CD14-positive monocyte (primary cell): ENCODE data around the gene IMPA2. TPM values are rescaled to one million over a fixed set of nuclear protein-coding genes. Genes with fewer than 3 reads are reported as not detected.

Experiments used
- DNase-seq, 3 donors: peaks; one replicate each; pipeline ENCODE4 v3.0.0-alpha.2; 2011 to 2022
- H2AFZ ChIP-seq: 2 replicates; pipeline ENCODE4 v1.6.0; 2012; ENCODE audit warnings: mild to moderate bottlenecking, low read depth, low read length, inconsistent platforms; ENCODE audit not compliant: insufficient read depth, poor library complexity, severe bottlenecking
- H3K27ac ChIP-seq, 2 donors: 1 replicate in 1 of 2; 2 replicates in 1 of 2; pipeline ENCODE4 v1.5.1; 2012 to 2013; ENCODE audit warnings: low read length in 2 of 2, control low read depth in 1 of 2, inconsistent platforms in 1 of 2, low read depth in 1 of 2, mild to moderate bottlenecking in 1 of 2
- H3K27me3 ChIP-seq, 2 donors: one replicate each; pipeline versions ENCODE4 v1.6.0 to v1.6.1; 2011 to 2013; ENCODE audit warnings: low read length in 2 of 2; ENCODE audit not compliant: control insufficient read depth in 2 of 2, insufficient read depth in 2 of 2
- H3K36me3 ChIP-seq, 2 donors: replicated peaks in 1 of 2; 1 replicate in 1 of 2; 2 replicates in 1 of 2; pipeline versions ENCODE4 v1.5.1 to v1.6.1; 2012 to 2013; ENCODE audit warnings: low read length in 2 of 2, control low read depth in 1 of 2, inconsistent platforms in 1 of 2, mild to moderate bottlenecking in 1 of 2; ENCODE audit not compliant: insufficient read depth in 2 of 2, control insufficient read depth in 1 of 2
- H3K4me1 ChIP-seq, 2 donors: 1 replicate in 1 of 2; 2 replicates in 1 of 2; pipeline versions ENCODE4 v1.5.1 to v1.6.1; 2012 to 2013; ENCODE audit warnings: low read length in 2 of 2, control low read depth in 1 of 2, inconsistent platforms in 1 of 2, mild to moderate bottlenecking in 1 of 2, moderate library complexity in 1 of 2; ENCODE audit not compliant: insufficient read depth in 2 of 2, control insufficient read depth in 1 of 2
- H3K4me2 ChIP-seq: replicated peaks from 2 replicates; pipeline ENCODE3; 2012; ENCODE audit warnings: low read length, moderate library complexity, mild to moderate bottlenecking; ENCODE audit not compliant: poor library complexity, severe bottlenecking; ENCODE audit errors: extremely low read depth
- H3K4me3 ChIP-seq, 3 experiments: fragments of 200-600 bp in 1 of 3; sonication (generic) in 1 of 3; replicated peaks in 1 of 3; 1 replicate in 2 of 3; 2 replicates in 1 of 3; pipeline ENCODE4 v1.5.1; 2011 to 2013; ENCODE audit warnings: low read length in 3 of 3, mild to moderate bottlenecking in 3 of 3, control low read depth in 2 of 3, low read depth in 2 of 3, inconsistent platforms in 1 of 3, moderate library complexity in 1 of 3
- H3K79me2 ChIP-seq: 2 replicates; pipeline ENCODE4 v1.6.0; 2012; ENCODE audit warnings: mild to moderate bottlenecking, control low read depth, inconsistent platforms, low read length, moderate library complexity; ENCODE audit not compliant: insufficient read depth
- H3K9ac ChIP-seq: 2 replicates; pipeline ENCODE4 v1.6.0; 2017; ENCODE audit warnings: low read length, mild to moderate bottlenecking; ENCODE audit not compliant: insufficient read depth, poor library complexity, severe bottlenecking
- H3K9me3 ChIP-seq, 2 donors: replicated peaks in 1 of 2; 1 replicate in 1 of 2; 2 replicates in 1 of 2; pipeline versions ENCODE4 v1.5.1 to v1.6.1; 2012 to 2013; ENCODE audit warnings: low read length in 2 of 2, control low read depth in 1 of 2; ENCODE audit not compliant: control insufficient read depth in 1 of 2, insufficient read depth in 1 of 2
- H4K20me1 ChIP-seq: 2 replicates; pipeline ENCODE4 v1.6.0; 2012; ENCODE audit warnings: mild to moderate bottlenecking, low read length, control low read depth, moderate library complexity; ENCODE audit not compliant: insufficient read depth
- H3K27ac Mint-ChIP-seq, 7 donors: one replicate each; pipeline ENCODE4 v1.8.0; 2020; ENCODE audit warnings: mild to moderate bottlenecking in 7 of 7, mixed read lengths in 7 of 7, moderate library complexity in 6 of 7, inconsistent platforms in 2 of 7
- H3K27me3 Mint-ChIP-seq, 3 donors: one replicate each; pipeline ENCODE4 v1.8.0; 2021 to 2022; ENCODE audit warnings: low read depth in 3 of 3, mild to moderate bottlenecking in 3 of 3, mixed read lengths in 3 of 3, moderate library complexity in 3 of 3, inconsistent platforms in 1 of 3
- H3K36me3 Mint-ChIP-seq, 2 donors: one replicate each; pipeline ENCODE4 v1.8.0; 2020; ENCODE audit warnings: mixed read lengths in 2 of 2, inconsistent platforms in 1 of 2, mild to moderate bottlenecking in 1 of 2
- H3K4me1 Mint-ChIP-seq: one replicate; pipeline ENCODE4 v1.8.0; 2020; ENCODE audit warnings: mild to moderate bottlenecking, mixed read lengths
- H3K4me3 Mint-ChIP-seq, 2 donors: one replicate each; pipeline ENCODE4 v1.8.0; 2020; ENCODE audit warnings: mild to moderate bottlenecking in 2 of 2, mixed read lengths in 2 of 2, moderate library complexity in 1 of 2
- H3K9me3 Mint-ChIP-seq, 7 donors: one replicate each; pipeline ENCODE4 v1.8.0; 2020 to 2022; ENCODE audit warnings: mixed read lengths in 7 of 7, mild to moderate bottlenecking in 6 of 7, moderate library complexity in 6 of 7, inconsistent platforms in 2 of 7
- WGBS: methylation state at CpG from one replicate; pipeline ENCODE4 v1.1.5; 2013; ENCODE audit warnings: missing lambda C conversion rate; ENCODE audit not compliant: insufficient coverage; 5-methylcytosine and 5-hydroxymethylcytosine counted together
- intact Hi-C, 2 donors: fragments of 100-400 bp; cut with micrococcal nuclease; formaldehyde crosslinking; loops; one replicate each; pipeline versions ENCODE4 v1.15.0 to v1.15.1; 2023
- polyA plus RNA-seq, 3 donors: library from polyadenylated mRNA; depleted of rRNA in 1 of 3; unstranded in 2 of 3; stranded (reverse) in 1 of 3; fragments of 300-500 nt in 2 of 3; fragments of >200 nt in 1 of 3; fragmentation: Illumina TruSeq in 2 of 3; gene quantifications; 1 replicate in 2 of 3; 2 replicates in 1 of 3; pipeline ENCODE4 v1.2.3, GENCODE V29; 2012 to 2021
- TF ChIP-seq, protein P1 (sequence below): fragments of 200-600 bp; IDR thresholded peaks from one replicate; pipeline ENCODE4 v1.8.0; 2022; ENCODE audit warnings: antibody characterized with exemption, mild to moderate bottlenecking

The IMPA2 gene
- polyA plus RNA-seq, 3 donors = 97.4 to 186 (median 145) TPM

DNA sequence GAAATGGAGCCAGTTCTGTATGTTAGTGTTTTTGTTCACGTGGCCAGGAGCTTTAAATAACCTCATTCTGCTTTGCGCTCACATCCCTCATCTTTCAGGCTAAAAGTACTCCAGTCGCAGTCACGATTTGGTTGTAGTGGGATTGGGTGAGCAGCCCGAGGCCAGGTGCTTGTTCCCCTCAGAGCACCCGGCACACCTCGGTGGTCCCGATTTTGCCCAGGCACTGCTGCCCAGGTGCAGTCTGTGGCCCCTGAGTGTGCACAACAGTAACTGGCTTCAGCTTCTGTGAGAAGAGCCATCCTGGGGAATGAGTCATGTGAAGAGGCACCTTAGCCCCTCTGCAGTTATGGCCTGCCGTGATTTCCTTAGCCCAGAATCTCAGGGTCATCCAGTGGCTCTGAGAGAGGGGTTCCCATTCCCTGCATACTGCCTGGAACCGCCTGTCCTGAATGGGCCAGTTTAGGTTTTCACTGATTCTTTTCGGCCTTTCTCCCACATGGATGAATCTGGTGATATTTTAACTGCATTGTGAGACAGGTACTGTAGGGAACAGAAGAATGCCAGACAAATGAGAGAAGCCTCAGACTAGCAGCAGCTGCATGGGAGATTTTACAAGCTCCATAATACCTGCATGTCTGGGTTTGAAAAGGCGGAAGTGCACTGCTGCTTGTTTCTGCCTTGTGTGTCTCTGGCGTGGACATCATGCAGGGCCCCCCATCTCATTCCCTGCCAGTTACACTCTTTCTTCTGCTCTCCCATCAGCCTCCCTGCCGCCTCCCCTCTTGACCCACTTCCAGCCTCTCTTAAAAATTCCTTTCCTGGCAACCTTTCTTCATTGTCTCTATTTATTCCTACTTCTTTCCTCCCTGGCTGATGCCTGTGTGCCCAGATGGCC is 33.5 kb downstream of the IMPA2 start:
- TF ChIP-seq, protein P1, sequence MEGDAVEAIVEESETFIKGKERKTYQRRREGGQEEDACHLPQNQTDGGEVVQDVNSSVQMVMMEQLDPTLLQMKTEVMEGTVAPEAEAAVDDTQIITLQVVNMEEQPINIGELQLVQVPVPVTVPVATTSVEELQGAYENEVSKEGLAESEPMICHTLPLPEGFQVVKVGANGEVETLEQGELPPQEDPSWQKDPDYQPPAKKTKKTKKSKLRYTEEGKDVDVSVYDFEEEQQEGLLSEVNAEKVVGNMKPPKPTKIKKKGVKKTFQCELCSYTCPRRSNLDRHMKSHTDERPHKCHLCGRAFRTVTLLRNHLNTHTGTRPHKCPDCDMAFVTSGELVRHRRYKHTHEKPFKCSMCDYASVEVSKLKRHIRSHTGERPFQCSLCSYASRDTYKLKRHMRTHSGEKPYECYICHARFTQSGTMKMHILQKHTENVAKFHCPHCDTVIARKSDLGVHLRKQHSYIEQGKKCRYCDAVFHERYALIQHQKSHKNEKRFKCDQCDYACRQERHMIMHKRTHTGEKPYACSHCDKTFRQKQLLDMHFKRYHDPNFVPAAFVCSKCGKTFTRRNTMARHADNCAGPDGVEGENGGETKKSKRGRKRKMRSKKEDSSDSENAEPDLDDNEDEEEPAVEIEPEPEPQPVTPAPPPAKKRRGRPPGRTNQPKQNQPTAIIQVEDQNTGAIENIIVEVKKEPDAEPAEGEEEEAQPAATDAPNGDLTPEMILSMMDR = no peak
- WGBS = 98% methylated on average over 11 of the region's 14 CpGs
- Mint-ChIP-seq H3K4me1 (no peaks in the 10 kb centered on the region), H3K27me3 (peaks cover 0 to 2% (median 0%) of the 10 kb centered on the region in 3 donors), H3K36me3 (peaks cover 83 to 98% of the 10 kb centered on the region in 2 donors), H3K4me3 (no peak overlapping the region), H3K27ac (peak overlapping the region in 2 of 7 donors; percentile 52 to 71), H3K9me3 (peaks cover 0 to 3% (median 0%) of the 10 kb centered on the region in 7 donors)
- intact Hi-C loops = no loop called here
- DNase-seq = no peak
- Histone ChIP-seq H3K4me2 (no peak overlapping the region), H3K27me3 (no peaks in the 10 kb centered on the region), H3K4me3 (no peak overlapping the region), H3K4me1 (no peaks in the 10 kb centered on the region), H3K27ac (no peak overlapping the region), H3K79me2 (peaks cover 7% of the 10 kb centered on the region), H3K9me3 (no peaks in the 10 kb centered on the region), H4K20me1 (peaks cover 11% of the 10 kb centered on the region), H2AFZ (no peak overlapping the region), H3K9ac (no peak overlapping the region), H3K36me3 (peaks cover 95 to 98% of the 10 kb centered on the region in 2 donors)

GRCh38 chr18:12015416-12016062 is 34.2 kb downstream of the IMPA2 start:
- WGBS = 95% methylated on average over 11 of the region's 13 CpGs
- intact Hi-C loops = no loop called here
- Histone ChIP-seq H3K4me3 (no peak overlapping the region), H3K27me3 (no peaks in the 10 kb centered on the region), H2AFZ (no peak overlapping the region), H3K27ac (peak overlapping the region in 1 of 2 donors; percentile 26), H3K4me2 (no peak overlapping the region), H4K20me1 (peaks cover 3% of the 10 kb centered on the region), H3K36me3 (peaks cover 88 to 92% of the 10 kb centered on the region in 2 donors), H3K9ac (no peak overlapping the region), H3K79me2 (peaks cover 3% of the 10 kb centered on the region), H3K4me1 (no peaks in the 10 kb centered on the region), H3K9me3 (no peaks in the 10 kb centered on the region)
- peaks cover 0 to 2% (median 0%) of the 10 kb centered on the region in 3 donors for H3K27me3 Mint-ChIP-seq
- H3K27ac Mint-ChIP-seq = peak overlapping the region in 3 of 7 donors; percentile 10 to 71 (median 52)
- no peak for DNase-seq
- peaks cover 81 to 98% of the 10 kb centered on the region in 2 donors for H3K36me3 Mint-ChIP-seq
- TF ChIP-seq, protein P1 = no peak
- H3K4me3 Mint-ChIP-seq = no peak overlapping the region
- no peaks in the 10 kb centered on the region for H3K4me1 Mint-ChIP-seq
- peaks cover 0 to 3% (median 0%) of the 10 kb centered on the region in 7 donors for H3K9me3 Mint-ChIP-seq
